Activated T-helper 9 cell treated with anti-CD3 and anti-CD28 coated beads, Interleukin-2, amount 50 U/mL, for 16 hours (primary cell): ENCODE results near the gene REG3G.

Experiments
- DNase-seq: peaks from one replicate; pipeline ENCODE4 v3.0.0-alpha.2; 2020; ENCODE audit warnings: low read depth

The REG3G gene

DNA sequence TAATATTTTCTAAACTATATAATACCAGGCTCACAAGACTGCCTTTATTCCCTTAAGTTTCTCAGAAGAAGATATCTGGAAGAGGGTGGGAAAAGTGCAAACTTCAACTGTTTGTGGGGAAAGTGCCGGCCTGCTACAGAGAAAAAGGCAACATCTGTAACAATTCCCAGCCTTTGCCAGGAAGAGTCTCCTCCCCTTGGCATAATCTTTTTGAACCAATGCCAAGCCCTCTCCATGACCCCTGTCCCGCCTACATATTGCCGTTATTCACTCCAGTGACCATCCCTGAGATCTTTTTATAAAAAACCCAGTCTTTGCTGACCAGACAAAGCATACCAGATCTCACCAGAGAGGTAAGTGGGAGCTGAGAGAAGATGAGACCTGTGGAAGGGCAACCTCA lies at the start of gene REG3G:
TSS of gene REG3G (plus strand) at position 282 of the 400 bp plus-strand sequence. CDS start 392 bp downstream, outside the sequence.
- no peak for DNase-seq

DNA sequence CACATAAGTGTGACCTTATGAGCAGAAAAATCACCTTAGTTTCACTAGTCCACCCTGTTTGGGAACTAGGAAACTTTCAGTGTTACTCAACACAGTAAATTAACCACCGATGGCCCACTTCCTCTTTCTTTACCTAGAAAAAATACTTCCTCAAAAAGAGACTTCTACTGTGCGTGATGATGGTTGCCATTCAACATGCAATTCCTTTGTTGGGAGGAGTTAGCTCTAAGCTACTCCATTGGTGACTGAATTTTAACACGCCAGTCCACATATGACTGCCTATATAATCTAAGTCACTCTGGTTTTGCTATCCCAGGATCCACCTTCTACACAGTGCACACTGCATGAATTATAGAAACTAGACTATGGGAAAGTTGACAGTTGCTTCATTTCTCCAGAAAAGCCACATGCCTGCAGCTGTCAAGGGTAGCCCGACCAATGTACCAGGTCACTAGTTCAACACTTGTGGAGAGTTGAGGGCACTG lies 47.8 kb upstream of the REG3G start:
- no peak for DNase-seq

DNA sequence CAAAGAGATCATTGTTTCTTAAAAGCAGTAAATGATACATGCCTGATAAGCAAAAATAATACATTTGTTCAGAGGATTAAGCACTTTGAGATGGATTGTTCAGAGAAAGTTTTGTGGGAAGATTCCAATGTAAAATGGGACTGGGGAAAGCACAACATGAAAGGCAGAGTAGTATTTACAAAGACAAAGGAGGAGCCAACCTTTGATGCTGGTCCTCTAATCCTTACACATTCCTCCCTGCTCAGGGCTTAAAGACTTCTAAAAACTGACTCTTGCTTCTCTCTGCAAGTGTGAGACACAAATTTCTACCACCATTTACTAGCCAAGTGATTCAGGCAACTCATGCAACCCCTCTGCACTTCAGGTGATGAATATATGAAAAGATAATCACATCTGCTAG lies 47.2 kb upstream of the REG3G start:
- DNase-seq: no peak

DNA sequence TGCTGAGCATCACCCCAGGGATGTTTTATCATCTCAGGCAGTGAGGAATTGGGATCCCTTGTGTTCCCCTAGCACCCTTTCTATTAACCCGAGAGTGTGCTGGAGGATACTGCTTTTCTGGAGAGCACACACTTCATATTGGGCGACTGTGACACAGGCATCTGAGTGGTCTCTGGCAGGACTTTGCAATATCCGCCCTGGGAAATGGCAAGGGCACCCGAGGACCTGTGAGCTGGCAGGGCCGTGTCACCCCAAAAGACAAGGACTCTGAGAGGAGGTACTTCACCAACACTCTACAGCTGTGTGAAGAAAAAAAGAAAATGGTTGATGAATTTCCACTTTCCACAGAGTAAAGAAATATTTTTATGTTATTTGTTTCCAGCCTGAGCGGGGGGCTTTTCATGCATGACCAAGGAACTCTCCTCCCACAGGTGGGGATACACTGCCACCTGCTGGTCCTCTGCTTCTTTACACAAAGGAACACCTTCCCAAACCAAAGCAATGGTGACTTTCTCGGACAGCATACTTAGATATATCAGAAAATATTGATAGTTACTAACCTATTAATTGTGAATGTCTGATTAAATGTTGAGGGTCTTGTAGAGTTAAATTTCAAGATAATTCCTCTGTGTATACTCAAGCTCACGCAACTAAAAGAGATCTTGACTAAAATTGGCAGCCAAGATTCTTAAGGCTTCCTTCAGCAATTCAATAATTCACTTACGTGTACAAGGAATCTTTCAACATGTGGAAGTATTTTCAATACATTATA lies 45.9 kb upstream of the REG3G start:
- DNase-seq: no peak

DNA sequence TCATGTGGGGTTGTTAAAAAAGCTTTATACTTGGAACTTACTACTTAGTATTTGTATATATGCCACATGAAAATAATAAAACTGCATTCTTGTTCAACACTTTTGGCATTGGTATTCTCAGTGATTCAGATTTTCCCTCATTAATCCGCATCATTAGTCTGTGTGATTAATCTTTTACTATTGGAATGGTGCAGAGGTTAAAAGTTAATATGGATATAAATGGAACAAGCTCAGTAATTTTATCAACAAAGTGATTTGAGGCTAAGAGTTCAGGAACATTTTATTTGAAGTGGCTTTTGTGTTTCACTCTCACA lies 45.4 kb upstream of the REG3G start:
- DNase-seq: no peak

DNA sequence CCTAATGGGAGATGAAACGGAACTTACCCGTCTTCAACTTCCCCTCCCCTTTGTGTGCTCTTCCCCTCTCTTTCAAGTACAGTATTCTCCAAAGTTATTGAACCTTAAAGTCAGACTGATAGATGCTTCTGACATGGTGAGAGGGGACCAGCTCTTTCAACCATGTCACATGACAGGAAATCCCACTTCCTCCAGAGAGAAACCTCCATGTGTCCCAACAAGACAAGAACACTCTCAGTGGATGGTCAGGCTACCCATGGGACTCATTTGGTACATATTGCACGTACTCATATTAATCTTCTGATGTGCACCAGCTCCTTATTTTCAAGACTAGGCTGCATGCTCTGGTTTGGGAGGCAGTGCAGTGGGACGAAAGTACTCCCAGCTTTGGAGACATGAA lies 44.6 kb upstream of the REG3G start:
- DNase-seq: no peak

DNA sequence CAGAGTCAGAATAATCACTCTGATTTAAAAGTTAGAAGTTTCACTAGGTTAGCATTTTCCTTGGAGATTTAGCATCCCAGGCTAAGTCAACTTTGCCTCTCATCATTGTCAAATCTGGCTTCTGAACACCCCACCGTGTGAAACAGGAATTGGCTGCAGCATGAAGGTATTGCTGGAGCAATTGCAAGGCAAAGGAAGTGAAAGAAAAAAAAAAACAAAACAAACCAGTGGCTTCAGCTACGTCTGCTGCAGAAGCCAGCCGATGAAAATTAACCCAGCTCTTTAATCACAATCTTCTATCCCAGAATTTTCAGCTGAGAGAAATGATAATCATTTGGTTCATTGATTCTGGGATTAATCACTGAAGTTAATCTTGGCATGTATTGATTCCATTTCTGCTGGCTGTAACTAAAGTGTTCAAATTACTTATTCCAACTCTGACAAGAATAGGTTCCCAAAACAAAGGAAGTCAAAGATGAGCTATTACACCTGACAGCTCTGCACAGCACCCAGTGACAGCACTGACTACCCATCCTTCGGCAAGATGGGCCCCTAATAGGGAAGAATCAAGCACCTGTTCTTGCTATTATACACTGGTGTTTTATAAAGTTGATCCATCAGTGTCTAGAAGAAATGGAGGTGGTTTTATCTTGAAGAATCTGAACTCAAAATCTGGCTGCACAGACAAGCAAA lies 42.7 kb upstream of the REG3G start:
- no peak for DNase-seq

DNA sequence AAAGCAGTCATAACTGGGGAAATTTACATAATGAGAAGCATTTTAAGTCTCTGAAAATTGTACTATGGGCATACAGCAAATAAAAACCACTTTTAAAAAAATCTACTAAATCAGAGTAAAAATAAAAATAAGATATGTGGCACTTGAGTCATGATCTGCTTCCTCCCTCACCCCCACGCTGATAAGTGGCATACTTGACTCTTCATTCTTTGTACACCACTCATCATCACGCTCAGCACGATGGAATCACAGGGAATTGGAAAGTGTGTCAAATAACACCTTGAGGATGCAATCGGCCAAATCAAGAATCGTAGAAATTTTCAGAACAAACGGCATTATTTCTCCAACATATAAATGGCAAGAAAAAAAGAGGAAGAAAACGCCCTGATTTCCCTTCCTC lies 41.1 kb upstream of the REG3G start:
- no peak for DNase-seq

DNA sequence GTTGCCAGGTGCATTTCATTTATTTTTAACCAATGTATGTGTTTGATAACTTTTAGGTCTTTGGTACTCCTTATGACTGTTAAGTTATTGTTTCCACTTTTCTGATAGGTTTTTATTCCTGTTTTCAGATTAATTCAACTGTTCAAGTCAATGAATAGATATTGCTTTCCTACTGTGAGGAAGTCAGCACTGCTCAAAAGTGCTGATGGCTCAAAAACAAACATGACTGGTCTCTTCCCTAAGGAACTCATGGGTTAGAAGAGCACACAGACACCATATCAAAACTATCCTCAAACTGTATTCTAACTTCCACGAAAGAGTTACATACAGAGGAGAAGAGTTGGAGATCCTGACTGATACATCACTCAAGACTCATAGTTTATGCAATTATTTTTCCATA lies 39.9 kb upstream of the REG3G start:
- no peak for DNase-seq

DNA sequence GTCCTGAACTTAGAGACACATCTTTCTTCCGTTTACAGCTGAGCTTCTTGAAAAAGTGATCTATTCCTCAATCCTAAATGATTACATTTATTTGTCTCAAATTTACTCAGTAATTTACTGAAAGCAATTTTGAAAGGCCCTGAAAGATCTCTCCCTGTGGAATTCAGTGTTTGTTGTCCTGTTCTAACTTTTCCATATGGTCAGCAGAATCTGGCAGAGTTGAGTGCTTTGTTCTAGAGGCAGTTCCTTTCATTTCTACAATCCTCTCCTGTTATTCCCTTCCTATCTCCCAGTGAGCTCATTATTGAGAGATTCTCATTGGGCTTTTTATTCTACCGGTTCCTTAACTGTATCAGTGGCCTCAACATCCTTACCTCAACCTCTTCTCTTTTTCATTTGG lies 36.5 kb upstream of the REG3G start:
- no peak for DNase-seq

DNA sequence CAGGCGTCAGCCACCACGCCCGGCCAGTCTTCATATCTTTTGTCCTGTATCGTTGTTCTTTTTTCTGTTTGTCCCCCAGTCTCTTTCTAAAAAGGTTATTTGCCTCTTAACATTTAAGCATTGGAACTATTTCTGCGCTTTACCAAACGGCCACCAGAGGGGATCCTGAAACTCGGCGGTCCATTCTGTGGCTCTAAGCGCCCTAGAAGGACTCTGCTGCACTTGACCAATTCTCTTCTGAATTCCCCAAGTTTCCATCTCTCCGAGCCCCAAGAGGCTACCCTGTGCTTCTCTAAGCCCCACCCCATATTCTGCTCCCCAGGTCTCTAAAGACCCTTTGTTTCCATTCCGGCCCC lies 33.1 kb upstream of the REG3G start:
- no peak for DNase-seq

DNA sequence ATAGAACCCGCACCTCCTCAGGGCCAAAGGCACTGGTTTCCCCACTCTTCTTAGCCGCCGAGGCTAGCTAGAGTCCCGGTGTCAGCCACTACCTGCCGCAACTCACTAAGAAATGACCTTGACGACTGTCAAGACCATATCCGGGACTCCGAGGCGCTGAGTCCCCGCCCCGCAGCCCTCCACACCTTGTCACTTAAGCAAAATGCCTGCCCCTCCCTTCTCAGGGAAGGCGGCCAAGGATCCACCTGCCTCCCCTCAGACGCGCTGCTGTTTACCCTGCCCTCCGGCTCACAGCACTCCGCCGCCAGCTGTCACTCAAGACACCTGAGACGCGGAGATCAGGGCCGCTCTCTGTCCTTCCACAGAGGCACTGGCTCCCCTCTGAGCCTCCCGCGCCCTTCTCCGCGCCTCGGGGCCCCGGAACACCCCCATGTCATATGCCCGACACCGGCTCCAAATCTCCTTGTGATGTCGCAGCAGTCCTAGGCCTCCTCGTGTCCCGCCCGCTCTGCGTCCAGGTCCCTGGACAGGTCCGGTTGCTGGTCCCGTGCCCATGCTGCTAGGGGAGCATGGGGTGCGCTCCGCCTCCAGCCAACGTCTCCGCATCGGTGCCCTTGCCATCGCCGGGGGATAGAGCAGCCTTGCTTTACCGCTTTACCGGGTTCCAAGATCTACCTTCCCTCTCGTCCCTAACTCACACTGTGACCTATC lies 32.5 kb upstream of the REG3G start:
- DNase-seq: no peak

DNA sequence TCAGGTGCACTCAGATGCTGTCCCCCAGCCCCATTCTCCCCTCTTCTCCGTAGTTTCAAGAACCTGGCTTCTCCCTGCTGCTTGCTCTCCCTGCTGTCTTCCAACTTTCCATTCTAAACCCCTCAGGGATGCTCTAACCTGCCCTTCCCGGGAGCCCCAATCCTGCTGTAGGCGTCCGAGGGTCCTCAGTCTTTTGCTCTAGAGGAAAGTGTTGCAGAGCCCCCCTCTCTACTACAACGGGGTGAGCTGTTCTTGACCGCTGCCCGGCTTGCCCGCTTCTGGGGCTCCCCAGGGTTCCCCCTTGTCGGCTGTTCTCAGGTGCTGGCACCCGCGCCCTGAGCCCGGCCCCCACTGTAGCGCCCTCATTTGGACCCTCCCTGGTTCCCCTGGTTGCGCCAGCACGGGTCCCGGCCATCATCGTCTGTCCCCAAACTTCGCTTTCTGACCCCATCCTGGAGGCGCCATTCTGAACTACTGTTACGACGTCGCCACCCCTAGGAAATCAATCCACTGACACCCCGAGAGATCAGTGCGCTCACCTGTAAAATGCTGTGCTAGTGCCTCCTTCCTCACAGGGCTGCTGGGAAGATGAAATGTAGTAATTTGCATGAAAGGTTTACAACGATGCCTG lies 31.9 kb upstream of the REG3G start:
- DNase-seq: no peak

DNA sequence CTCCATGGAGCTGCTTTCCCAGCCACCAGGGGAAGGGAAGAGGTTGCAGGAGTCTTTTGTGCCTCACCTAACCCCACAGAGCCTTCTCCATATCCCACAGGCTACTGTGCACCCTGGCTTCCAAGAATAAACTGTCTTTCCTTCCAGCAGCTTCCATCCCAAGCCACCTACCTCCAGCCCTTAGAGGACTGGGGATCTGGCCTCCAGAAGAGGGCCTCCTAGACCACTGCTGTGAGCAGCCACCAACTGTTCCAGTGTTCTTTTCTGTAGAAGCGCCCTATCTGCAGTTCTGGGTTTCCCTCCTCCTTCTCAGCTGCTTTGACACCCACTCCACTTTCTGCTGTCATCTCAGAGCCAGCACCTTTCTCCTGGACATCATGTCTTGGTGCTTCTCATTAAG lies 30.7 kb upstream of the REG3G start:
- no peak for DNase-seq

DNA sequence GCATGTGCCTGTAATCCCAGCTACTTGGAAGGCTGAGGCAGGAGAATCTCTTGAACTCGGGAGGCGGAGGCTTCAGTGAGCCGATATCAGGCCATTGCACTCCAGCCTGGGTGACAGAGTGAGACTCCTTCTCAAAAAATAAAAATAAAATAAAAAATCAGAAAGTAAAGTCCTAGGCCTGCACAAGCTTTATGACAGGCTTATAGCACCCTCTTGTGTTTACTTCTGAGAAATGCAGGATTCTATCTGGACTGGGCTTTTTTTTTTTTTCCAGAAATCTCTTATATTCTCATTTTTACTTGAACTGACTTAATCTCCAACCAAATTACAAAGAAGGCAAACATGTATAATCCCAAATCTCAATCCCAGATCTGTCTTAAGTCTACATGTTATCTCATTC lies 26.1 kb upstream of the REG3G start:
- no peak for DNase-seq

DNA sequence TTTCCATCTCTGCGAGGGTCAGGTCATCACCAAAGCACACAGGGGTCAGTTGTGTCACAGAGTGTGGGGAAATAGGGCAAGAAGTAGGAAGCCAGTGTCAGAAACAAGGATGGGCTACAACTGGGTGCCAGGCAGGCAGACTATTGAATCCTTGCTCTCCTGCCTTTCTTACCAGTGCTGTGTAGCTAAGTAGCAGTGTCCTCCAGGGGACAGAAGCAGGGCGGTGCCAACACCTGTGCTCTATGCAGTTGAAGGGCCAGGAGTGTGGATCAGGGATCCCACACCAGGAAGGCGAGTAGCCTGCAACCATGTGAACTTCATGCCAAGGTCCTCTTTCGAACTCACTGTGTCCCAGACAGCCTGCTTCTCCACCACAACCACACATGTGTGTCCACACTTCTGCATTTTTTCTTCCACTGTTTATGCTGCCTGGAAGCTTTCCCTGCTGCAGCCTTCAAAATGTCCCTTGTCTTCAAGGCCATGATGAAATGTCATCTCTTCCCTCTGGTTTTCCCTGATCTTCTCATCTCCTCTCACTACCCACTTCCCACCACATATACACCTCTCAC lies 25.4 kb upstream of the REG3G start:
- no peak for DNase-seq

DNA sequence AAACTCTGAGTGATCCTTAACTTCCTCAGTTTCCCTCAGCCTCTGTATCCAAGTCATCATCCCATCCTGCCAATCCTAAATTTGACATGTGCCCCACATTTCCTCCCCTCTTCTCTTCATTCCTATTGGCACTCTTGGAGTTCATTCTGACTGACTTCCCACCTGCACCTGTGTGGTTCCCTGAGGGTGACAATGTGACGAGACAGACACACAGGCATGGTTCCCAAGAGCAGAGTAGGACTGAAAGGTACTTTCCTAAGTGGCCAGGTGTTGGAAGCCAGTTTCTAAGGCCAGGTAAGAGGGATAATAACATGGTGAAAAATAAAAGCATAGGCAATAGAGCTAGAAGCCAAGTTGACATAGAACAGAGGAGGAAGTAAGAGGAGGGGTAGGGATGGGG lies 24.2 kb upstream of the REG3G start:
- no peak for DNase-seq

DNA sequence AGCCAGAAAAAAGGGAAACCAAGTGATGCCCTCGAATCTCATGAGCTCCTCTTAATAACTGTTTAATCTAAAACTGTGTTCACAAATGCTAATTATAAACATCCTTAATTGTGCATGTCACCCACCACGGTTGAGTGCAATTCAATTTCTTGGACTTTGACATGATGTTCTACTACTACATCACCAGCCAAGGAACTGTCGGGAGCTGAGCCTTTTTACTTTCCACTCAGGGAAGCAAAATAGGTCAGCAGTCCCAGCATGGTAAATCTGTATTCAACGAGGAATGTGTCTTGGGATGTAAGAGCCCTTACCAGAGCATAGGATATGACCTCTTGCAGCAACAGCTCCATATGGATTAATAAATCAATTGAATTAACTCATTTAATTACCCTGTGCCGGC lies 20.8 kb upstream of the REG3G start:
- DNase-seq: no peak

DNA sequence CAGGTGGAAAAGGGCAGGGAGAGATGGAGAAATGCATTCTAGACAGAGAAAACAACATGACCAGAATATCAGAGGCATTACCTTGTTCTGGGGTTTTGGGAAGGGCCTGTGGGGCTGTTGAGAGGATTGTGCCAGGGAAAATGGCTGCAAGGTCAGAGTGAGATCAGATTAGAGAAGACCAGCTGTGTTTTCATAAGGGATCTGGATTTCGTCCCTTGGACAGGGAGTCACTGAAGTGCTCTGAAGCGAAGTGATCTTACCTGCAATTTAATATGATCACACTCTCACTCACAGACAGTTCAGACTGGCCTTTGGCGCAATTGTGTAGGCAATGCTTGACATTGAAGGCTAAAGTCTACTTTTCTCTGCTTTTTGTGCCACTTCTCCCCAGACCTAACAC lies 20.3 kb upstream of the REG3G start:
- no peak for DNase-seq

DNA sequence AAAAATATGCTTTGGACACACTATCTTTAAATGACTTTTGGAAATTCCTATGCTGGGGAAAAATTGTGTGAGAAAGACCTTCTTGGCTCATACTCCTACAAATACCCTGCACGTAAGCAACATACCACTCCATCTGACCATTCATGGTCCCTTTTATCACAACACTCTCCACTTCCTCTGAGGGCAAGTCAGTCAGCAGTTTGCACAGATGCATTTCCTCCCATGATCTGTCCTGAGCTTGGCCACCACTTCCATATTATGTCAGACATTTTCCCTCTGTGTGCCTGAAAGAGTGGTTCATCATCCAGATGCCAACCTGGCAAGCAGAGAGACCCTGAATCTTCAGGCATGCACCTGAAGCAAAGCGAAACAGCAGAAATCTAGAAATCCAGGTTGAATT lies 16.1 kb upstream of the REG3G start:
- DNase-seq: no peak

DNA sequence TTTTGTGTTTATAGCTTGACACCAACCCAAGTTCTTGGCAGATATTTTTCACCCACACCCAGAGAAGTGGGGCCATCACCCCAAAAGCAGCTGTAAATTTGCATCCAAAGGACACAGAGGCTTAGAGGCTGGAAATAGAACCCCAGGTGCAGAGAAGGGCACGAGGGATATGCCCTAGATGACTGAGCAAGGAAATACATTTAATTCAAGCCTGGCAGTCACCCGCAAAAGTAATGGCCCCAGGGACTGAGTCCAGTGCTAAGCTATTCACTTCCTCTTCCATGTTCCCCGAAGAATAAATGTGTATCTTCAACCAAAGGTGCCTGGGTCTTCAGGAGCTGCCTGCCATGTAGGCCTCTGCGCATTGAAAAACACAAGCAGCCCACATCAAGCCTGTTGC lies 14.0 kb upstream of the REG3G start:
- no peak for DNase-seq

DNA sequence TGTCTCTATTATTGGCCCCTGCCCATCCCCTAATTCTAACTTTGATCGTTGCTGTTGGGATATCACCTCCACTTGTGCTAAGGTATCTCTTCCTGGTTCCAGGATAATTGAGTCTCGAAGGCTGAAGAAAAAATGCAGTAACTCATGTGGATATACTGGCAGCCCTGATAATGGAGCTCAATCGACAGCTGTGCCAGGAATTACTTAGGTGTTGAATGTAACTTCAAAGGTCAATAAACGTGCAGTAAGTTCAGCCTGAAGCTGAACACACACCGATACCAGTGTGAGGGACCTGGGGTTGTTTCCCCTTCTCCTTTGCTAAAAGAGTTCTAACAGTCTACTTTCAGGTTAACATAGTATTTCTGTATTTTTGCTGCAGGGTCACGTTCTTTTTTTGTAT lies 11.9 kb upstream of the REG3G start:
- no peak for DNase-seq

DNA sequence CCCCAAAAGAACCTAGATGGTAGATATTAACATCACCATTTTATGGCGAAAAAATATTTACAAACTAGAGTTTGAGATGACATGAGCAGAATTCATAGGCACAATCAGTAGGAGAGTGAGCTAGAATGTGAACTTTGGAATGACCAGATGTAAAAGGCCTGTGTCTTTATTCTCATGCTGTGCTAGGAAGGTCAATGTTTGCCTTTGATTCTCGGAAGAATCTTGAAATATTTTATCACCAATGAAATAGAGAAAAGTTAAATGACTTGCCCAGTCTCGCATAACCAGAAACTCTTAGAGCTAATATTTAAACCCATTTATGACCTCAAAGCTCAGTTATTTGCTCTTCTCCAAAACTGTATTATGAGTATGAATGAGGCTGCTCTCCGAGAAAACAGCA lies 9.2 kb upstream of the REG3G start:
- no peak for DNase-seq
